Endothelial cell of umbilical vein (primary cell): Measurements from ENCODE around the gene KCNN1. TPM values are rescaled to one million over a fixed set of nuclear protein-coding genes. Genes with fewer than 3 reads are reported as not detected.

Source experiments
- BruUV-seq: library from RNA; stranded (reverse); fragments of 400-500 nt; replicated peaks from 2 replicates; lab custom pipeline; 2021; lab: Mats Ljungman, UMichigan
- CTCF ChIA-PET: fragments of 300-600, 350-600 bp; sonication (Branson Sonifier 250); formaldehyde crosslinking; loops from one replicate; lab custom pipeline; 2021; ENCODE audit warnings: antibody characterized with exemption, inconsistent platforms; lab: Charles Lee
- POLR2A ChIA-PET: fragments of 300-600, 350-600 bp; sonication (Branson Sonifier 250); formaldehyde crosslinking; loops from one replicate; lab custom pipeline; 2021; ENCODE audit warnings: antibody characterized with exemption, inconsistent platforms; lab: Charles Lee
- DNase-seq: peaks from one replicate; pipeline ENCODE4 v3.0.0-alpha.2; 2011; ENCODE audit warnings: low read depth, low spot score
- FAIRE-seq: peaks from 2 replicates; lab custom pipeline; 2011; peaks lifted over from hg19 to GRCh38; lab: Jason Lieb, UNC
- H2AFZ ChIP-seq: 2 replicates; pipeline ENCODE4 v1.6.0; 2012; ENCODE audit warnings: low read depth, low read length, control low read depth, inconsistent platforms
- H3K27ac ChIP-seq: 2 replicates; pipeline ENCODE4 v1.5.1; 2011; ENCODE audit warnings: low read depth, mild to moderate bottlenecking, control low read depth, low read length, moderate library complexity; ENCODE audit not compliant: insufficient read depth
- H3K27me3 ChIP-seq, 2 experiments: 2 replicates each; pipeline versions ENCODE4 v1.6.0 to v1.6.1; 2011; ENCODE audit warnings: low read length in 2 of 2, mixed read lengths in 1 of 2; ENCODE audit not compliant: control insufficient read depth in 2 of 2, insufficient read depth in 2 of 2
- H3K36me3 ChIP-seq, 2 experiments: 2 replicates in 1 of 2; 3 replicates in 1 of 2; pipeline ENCODE4 v1.5.1; 2011; ENCODE audit warnings: low read length in 2 of 2, mild to moderate bottlenecking in 1 of 2, moderate library complexity in 1 of 2; ENCODE audit not compliant: control insufficient read depth in 2 of 2, insufficient read depth in 2 of 2; ENCODE audit errors: extremely low read depth in 1 of 2
- H3K4me1 ChIP-seq: 3 replicates; pipeline ENCODE4 v1.5.1; 2011; ENCODE audit warnings: mild to moderate bottlenecking, low read length; ENCODE audit not compliant: control insufficient read depth, insufficient read depth; ENCODE audit errors: extremely low read depth
- H3K4me2 ChIP-seq: 2 replicates; pipeline ENCODE4 v1.6.1; 2011; ENCODE audit warnings: low read length, control low read depth, mixed read lengths; ENCODE audit not compliant: insufficient read depth
- H3K4me3 ChIP-seq, 3 experiments: fragments of 200-600 bp in 1 of 3; sonication (generic), shearing (Covaris generic) in 1 of 3; replicated peaks in 1 of 3; 2 replicates each; pipeline ENCODE4 v1.5.1; 2011 to 2016; ENCODE audit warnings: control low read depth in 3 of 3, low read length in 3 of 3, mild to moderate bottlenecking in 2 of 3, inconsistent platforms in 1 of 3, low read depth in 1 of 3, moderate library complexity in 1 of 3; ENCODE audit not compliant: insufficient read depth in 1 of 3
- H3K79me2 ChIP-seq: 2 replicates; pipeline ENCODE4 v1.6.0; 2012; ENCODE audit warnings: low read length, inconsistent platforms; ENCODE audit not compliant: control insufficient read depth, insufficient read depth
- H3K9ac ChIP-seq: replicated peaks from 2 replicates; pipeline ENCODE3; 2011; ENCODE audit warnings: low read length, control low read depth; ENCODE audit not compliant: insufficient read depth; ENCODE audit errors: extremely low read depth
- H3K9me1 ChIP-seq: replicated peaks from 3 replicates; pipeline ENCODE4 v1.6.0; 2011; ENCODE audit warnings: mild to moderate bottlenecking, low read length; ENCODE audit not compliant: control insufficient read depth, insufficient read depth; ENCODE audit errors: extremely low read depth
- H3K9me3 ChIP-seq: replicated peaks from 2 replicates; pipeline ENCODE4 v1.5.1; 2012; ENCODE audit warnings: low read length, inconsistent platforms; ENCODE audit not compliant: control insufficient read depth, insufficient read depth
- H4K20me1 ChIP-seq: replicated peaks from 2 replicates; pipeline ENCODE3; 2011; ENCODE audit warnings: mild to moderate bottlenecking, low read length; ENCODE audit not compliant: control insufficient read depth, insufficient read depth; ENCODE audit errors: extremely low read depth
- EZH2 ChIP-seq: IDR thresholded peaks from 2 replicates; pipeline ENCODE4 v1.6.1; 2012; ENCODE audit warnings: borderline replicate concordance, low read depth, mild to moderate bottlenecking, moderate library complexity, low read length, inconsistent platforms; ENCODE audit not compliant: severe bottlenecking
- FOS ChIP-seq: IDR thresholded peaks from 2 replicates; pipeline ENCODE4 v1.6.1; 2011; ENCODE audit warnings: mild to moderate bottlenecking, low read length, moderate library complexity, borderline replicate concordance; ENCODE audit not compliant: insufficient read depth
- GATA2 ChIP-seq: IDR thresholded peaks from 2 replicates; pipeline ENCODE4 v1.7.0; 2011; ENCODE audit warnings: low read depth, mild to moderate bottlenecking, moderate library complexity, mixed read lengths, low read length; ENCODE audit not compliant: insufficient read length, insufficient read depth
- JUN ChIP-seq: IDR thresholded peaks from 2 replicates; pipeline ENCODE4 v1.6.1; 2011; ENCODE audit warnings: borderline replicate concordance, low read depth; ENCODE audit not compliant: insufficient read length, insufficient read depth
- MYC ChIP-seq: IDR thresholded peaks from one replicate; pipeline ENCODE4 v1.6.1; 2011; ENCODE audit warnings: mild to moderate bottlenecking, low read depth, low read length
- POLR2A ChIP-seq: IDR thresholded peaks from 2 replicates; pipeline ENCODE4 v1.6.1; 2012; ENCODE audit warnings: low read depth, mild to moderate bottlenecking, control low read depth, low read length
- POLR2AphosphoS5 ChIP-seq: IDR thresholded peaks from 2 replicates; pipeline ENCODE4 v1.6.1; 2012; ENCODE audit warnings: low read depth, mild to moderate bottlenecking, control low read depth, low read length, moderate library complexity; ENCODE audit not compliant: insufficient read depth
- dilution Hi-C: fragments of 300-500 bp; cut with MboI; formaldehyde crosslinking; loops from one replicate; pipeline ENCODE4 v1.15.0; 2019; ENCODE audit warnings: low sequenced_read_pairs; ENCODE audit not compliant: extremely low pct_ligation_motif_present
- intact Hi-C: fragments of 100-400 bp; cut with micrococcal nuclease; formaldehyde crosslinking; loops from one replicate; pipeline ENCODE4 v1.10.0; 2022
- polyA plus RNA-seq, 4 experiments: library from polyadenylated mRNA; depleted of rRNA in 3 of 4; stranded (reverse) in 3 of 4; unstranded in 1 of 4; fragments of >200 nt; gene quantifications; 2 replicates each; pipeline versions ENCODE4 v1.2.1 to v1.2.3, GENCODE V29; 2011 to 2012; ENCODE audit warnings: missing spikeins in 1 of 4
- total RNA-seq: library from RNA; stranded (reverse); gene quantifications from 2 replicates; pipeline ENCODE4 v1.2.3, GENCODE V29; 2021
- TF ChIP-seq, protein P1 (sequence below): IDR thresholded peaks from 2 replicates; pipeline ENCODE4 v1.6.1; 2011; ENCODE audit not compliant: insufficient read depth, insufficient read length
- TF ChIP-seq, protein P2 (sequence below), 2 donors: IDR thresholded peaks; 1 replicate in 1 of 2; 2 replicates in 1 of 2; pipeline ENCODE4 v1.5.1; 2011; ENCODE audit warnings: low read length in 2 of 2, mild to moderate bottlenecking in 2 of 2, moderate library complexity in 2 of 2, control low read depth in 1 of 2, inconsistent platforms in 1 of 2, low read depth in 1 of 2; ENCODE audit not compliant: insufficient read depth in 1 of 2; ENCODE audit errors: extremely low read depth in 1 of 2

KCNN1 gene
- total and polyA plus RNA-seq, 2 donors (not counting 3 experiments of a cell fraction or from before 2014, with no cell fraction given): 0.18 to 0.80 TPM

DNA sequence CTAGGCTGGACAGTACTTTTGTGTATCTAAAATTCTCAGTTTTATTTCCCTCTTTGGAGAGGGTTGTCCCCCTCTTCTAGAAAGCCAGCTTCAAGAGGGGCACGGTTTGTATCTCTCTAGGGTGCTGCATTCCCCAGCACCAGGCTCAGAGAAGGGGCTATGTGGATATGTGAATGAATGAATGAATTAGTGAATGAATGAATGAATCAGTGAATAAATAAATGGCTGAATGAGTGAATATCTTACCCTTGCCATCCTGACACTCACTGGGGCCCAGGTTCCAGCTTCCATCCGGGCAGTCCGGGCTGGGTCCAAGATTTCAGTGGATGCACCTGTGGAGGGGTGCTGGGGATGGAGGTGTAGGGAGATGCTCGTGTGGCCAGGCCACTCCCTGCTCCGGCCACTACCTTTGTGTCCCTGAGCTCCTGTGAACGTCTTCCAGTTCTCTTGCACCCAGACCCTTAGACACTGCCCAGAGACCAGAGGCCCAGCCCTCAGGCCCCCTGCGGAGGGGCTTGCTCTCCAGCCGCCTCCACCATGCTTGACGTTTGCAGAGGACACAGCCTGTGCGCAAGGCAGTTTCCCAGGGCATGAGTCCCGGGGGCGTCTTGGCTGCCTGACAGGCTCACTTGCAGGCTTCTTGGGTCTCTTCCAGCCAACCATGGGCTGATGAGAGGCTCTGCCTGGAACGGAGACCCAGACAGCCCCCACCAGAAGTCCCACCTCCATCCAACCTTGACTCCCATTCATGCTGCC lies 2.8 kb upstream of the KCNN1 start:
- POLR2A ChIA-PET: no interaction called here
- BruUV-seq: no TSS peak
- Histone ChIP-seq H3K9me1 (no peaks in the 10 kb centered on the region), H3K79me2 (no peaks in the 10 kb centered on the region), H3K9ac (no peak overlapping the region), H3K27me3 (peaks cover 14 to 18% of the 10 kb centered on the region in 2 experiments), H4K20me1 (no peaks in the 10 kb centered on the region), H3K36me3 (no peaks in the 10 kb centered on the region), H3K27ac (no peak overlapping the region), H2AFZ (no peak overlapping the region), H3K4me1 (peaks cover 6% of the 10 kb centered on the region), H3K4me3 (no peak overlapping the region), H3K4me2 (no peak overlapping the region), H3K9me3 (no peaks in the 10 kb centered on the region)
- dilution Hi-C loops (no loop called here), intact Hi-C loops (no loop called here)
- no peak for FAIRE-seq
- no peak for TF ChIP-seq POLR2A
- no peak for TF ChIP-seq GATA2
- no peak for TF ChIP-seq MYC
- TF ChIP-seq, protein P1, sequence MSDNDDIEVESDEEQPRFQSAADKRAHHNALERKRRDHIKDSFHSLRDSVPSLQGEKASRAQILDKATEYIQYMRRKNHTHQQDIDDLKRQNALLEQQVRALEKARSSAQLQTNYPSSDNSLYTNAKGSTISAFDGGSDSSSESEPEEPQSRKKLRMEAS: no peak
- TF ChIP-seq, protein P2, sequence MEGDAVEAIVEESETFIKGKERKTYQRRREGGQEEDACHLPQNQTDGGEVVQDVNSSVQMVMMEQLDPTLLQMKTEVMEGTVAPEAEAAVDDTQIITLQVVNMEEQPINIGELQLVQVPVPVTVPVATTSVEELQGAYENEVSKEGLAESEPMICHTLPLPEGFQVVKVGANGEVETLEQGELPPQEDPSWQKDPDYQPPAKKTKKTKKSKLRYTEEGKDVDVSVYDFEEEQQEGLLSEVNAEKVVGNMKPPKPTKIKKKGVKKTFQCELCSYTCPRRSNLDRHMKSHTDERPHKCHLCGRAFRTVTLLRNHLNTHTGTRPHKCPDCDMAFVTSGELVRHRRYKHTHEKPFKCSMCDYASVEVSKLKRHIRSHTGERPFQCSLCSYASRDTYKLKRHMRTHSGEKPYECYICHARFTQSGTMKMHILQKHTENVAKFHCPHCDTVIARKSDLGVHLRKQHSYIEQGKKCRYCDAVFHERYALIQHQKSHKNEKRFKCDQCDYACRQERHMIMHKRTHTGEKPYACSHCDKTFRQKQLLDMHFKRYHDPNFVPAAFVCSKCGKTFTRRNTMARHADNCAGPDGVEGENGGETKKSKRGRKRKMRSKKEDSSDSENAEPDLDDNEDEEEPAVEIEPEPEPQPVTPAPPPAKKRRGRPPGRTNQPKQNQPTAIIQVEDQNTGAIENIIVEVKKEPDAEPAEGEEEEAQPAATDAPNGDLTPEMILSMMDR (IDR thresholded peaks at IDR 0.05; ENCODE audit: extremely low read depth in 1 of 2, insufficient read depth in 1 of 2, low read depth in 1 of 2, low read length in 2 of 2): no peak
- TF ChIP-seq FOS: no peak
- no peak for TF ChIP-seq JUN
- no peak for TF ChIP-seq POLR2AphosphoS5
- no peak for TF ChIP-seq EZH2
- no peak for DNase-seq
- CTCF ChIA-PET: interaction anchor here (1.0 kb wide), 1 partner anchor 16 kb away, joined by 3 read pairs; no protein-coding TSS in a partner anchor
